SK-N-SH (cell line): ENCODE results near the gene RCAN2.

Source experiments
- POLR2AphosphoS5 ChIP-seq: IDR thresholded peaks from 2 replicates; pipeline ENCODE4 v1.6.1; 2012; ENCODE audit warnings: low read depth, low read length
- YY1 ChIP-seq: IDR thresholded peaks from 2 replicates; pipeline ENCODE4 v1.4.0; 2012; ENCODE audit warnings: low read depth, mild to moderate bottlenecking
- TF ChIP-seq, protein P1 (sequence below): fragments of 200-600 bp; sonication (generic); IDR thresholded peaks from 2 replicates; pipeline ENCODE4 v1.6.1; 2017; ENCODE audit warnings: antibody characterized with exemption, mild to moderate bottlenecking, moderate library complexity
- TF ChIP-seq, protein P2 (sequence below): fragments of 150-350 bp; IDR thresholded peaks from 2 replicates; pipeline ENCODE4 v1.6.1; 2017; ENCODE audit warnings: antibody characterized with exemption, low read length, low read depth, borderline replicate concordance

DNA sequence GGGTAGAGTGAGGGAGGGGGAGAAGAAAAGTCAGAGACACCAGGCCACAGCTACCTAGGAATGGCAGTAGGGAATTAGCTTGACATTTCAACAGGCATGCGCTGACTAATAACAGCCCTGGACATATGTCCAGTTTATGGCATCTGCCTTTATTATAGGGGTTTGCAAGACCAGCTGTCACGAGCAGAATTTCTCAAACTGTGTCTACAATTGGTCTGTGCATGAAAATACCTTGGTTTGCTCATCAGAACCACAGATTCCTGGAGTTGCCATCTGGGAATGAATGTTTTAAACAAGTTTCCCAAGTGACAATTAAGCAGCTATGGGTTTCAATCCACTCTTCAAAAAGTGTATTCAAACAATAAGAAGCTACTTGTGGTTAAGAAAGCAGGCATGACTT, 210.1 kb downstream of the RCAN2 start:
- TF ChIP-seq, protein P1, sequence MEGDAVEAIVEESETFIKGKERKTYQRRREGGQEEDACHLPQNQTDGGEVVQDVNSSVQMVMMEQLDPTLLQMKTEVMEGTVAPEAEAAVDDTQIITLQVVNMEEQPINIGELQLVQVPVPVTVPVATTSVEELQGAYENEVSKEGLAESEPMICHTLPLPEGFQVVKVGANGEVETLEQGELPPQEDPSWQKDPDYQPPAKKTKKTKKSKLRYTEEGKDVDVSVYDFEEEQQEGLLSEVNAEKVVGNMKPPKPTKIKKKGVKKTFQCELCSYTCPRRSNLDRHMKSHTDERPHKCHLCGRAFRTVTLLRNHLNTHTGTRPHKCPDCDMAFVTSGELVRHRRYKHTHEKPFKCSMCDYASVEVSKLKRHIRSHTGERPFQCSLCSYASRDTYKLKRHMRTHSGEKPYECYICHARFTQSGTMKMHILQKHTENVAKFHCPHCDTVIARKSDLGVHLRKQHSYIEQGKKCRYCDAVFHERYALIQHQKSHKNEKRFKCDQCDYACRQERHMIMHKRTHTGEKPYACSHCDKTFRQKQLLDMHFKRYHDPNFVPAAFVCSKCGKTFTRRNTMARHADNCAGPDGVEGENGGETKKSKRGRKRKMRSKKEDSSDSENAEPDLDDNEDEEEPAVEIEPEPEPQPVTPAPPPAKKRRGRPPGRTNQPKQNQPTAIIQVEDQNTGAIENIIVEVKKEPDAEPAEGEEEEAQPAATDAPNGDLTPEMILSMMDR, result no peak
- TF ChIP-seq, protein P2, sequence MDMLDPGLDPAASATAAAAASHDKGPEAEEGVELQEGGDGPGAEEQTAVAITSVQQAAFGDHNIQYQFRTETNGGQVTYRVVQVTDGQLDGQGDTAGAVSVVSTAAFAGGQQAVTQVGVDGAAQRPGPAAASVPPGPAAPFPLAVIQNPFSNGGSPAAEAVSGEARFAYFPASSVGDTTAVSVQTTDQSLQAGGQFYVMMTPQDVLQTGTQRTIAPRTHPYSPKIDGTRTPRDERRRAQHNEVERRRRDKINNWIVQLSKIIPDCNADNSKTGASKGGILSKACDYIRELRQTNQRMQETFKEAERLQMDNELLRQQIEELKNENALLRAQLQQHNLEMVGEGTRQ, result no peak
- TF ChIP-seq POLR2AphosphoS5 (no peak), YY1 (no peak)
